ENCODE results near the gene NRXN2.

DNA sequence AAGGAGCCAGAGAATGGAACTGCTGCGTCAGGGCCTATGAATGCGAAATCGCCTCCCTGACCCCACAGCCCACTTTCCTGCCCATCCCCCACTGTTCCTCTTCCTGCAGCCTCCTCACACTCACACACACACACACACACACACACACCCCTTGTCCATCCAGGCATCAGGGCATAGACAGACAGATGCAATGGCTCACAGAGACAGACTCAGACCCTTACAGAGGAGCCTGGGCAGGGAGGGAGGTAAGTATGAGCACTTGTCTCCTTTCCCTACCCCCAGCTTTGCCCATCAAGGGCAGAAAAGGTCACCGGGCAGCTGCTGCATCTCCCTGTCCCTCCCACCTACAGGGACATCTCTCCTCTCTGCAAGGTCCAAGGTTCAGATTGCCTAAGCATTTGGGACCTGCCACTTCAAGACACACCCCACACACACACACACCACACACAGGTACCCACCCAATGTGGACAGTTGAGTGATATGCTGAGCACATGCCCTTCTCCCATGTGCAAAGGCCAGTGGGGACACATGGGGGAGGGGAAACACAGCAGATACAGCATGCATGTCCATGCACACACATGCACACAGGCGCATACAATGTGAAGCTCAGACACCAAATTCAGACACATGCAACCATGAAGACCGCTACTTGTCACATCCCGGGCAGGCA, 2.0 kb upstream of the NRXN2 start:
- TF ChIP-seq, protein P1, sequence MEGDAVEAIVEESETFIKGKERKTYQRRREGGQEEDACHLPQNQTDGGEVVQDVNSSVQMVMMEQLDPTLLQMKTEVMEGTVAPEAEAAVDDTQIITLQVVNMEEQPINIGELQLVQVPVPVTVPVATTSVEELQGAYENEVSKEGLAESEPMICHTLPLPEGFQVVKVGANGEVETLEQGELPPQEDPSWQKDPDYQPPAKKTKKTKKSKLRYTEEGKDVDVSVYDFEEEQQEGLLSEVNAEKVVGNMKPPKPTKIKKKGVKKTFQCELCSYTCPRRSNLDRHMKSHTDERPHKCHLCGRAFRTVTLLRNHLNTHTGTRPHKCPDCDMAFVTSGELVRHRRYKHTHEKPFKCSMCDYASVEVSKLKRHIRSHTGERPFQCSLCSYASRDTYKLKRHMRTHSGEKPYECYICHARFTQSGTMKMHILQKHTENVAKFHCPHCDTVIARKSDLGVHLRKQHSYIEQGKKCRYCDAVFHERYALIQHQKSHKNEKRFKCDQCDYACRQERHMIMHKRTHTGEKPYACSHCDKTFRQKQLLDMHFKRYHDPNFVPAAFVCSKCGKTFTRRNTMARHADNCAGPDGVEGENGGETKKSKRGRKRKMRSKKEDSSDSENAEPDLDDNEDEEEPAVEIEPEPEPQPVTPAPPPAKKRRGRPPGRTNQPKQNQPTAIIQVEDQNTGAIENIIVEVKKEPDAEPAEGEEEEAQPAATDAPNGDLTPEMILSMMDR (IDR thresholded peaks at IDR 0.05): no peak
- TF ChIP-seq EZH2 (IDR thresholded peaks at IDR 0.05): no peak
